GM12864 (cell line): ENCODE results near the gene SFPQ.

Experiments used
- DNase-seq: peaks from one replicate; pipeline ENCODE4 v3.0.0-alpha.2; 2011; ENCODE audit warnings: low read depth
- H3K4me3 ChIP-seq: 2 replicates; pipeline ENCODE4 v1.5.1; 2011; ENCODE audit warnings: mild to moderate bottlenecking, low read depth, low read length, control low read depth
- TF ChIP-seq, protein P1 (sequence below): IDR thresholded peaks from 2 replicates; pipeline ENCODE4 v1.5.1; 2011; ENCODE audit warnings: low read depth, mild to moderate bottlenecking, moderate library complexity, low read length, control low read depth, inconsistent platforms; ENCODE audit errors: missing control alignments

Gene SFPQ

GRCh38 chr1:35179908-35180307, 13.0 kb downstream of the SFPQ start:
- DNase-seq, result no peak
- TF ChIP-seq, protein P1, sequence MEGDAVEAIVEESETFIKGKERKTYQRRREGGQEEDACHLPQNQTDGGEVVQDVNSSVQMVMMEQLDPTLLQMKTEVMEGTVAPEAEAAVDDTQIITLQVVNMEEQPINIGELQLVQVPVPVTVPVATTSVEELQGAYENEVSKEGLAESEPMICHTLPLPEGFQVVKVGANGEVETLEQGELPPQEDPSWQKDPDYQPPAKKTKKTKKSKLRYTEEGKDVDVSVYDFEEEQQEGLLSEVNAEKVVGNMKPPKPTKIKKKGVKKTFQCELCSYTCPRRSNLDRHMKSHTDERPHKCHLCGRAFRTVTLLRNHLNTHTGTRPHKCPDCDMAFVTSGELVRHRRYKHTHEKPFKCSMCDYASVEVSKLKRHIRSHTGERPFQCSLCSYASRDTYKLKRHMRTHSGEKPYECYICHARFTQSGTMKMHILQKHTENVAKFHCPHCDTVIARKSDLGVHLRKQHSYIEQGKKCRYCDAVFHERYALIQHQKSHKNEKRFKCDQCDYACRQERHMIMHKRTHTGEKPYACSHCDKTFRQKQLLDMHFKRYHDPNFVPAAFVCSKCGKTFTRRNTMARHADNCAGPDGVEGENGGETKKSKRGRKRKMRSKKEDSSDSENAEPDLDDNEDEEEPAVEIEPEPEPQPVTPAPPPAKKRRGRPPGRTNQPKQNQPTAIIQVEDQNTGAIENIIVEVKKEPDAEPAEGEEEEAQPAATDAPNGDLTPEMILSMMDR, result no peak
- no peak overlapping the region for H3K4me3 ChIP-seq

GRCh38 chr1:35178874-35179380, 14.0 kb downstream of the SFPQ start:
- H3K4me3 ChIP-seq, result no peak overlapping the region
- no peak for DNase-seq
- TF ChIP-seq, protein P1, result no peak

GRCh38 chr1:35178295-35178695, 14.7 kb downstream of the SFPQ start:
- no peak for DNase-seq
- TF ChIP-seq, protein P1, result no peak
- no peak overlapping the region for H3K4me3 ChIP-seq

GRCh38 chr1:35177237-35177786, 15.6 kb downstream of the SFPQ start:
- DNase-seq, result no peak
- TF ChIP-seq, protein P1, result no peak
- H3K4me3 ChIP-seq, result no peak overlapping the region

- no peak for DNase-seq
- TF ChIP-seq, protein P1, result no peak
- no peak overlapping the region for H3K4me3 ChIP-seq
Observed at GRCh38 chr1:35175602-35176001, 17.3 kb downstream of the SFPQ start.

DNA sequence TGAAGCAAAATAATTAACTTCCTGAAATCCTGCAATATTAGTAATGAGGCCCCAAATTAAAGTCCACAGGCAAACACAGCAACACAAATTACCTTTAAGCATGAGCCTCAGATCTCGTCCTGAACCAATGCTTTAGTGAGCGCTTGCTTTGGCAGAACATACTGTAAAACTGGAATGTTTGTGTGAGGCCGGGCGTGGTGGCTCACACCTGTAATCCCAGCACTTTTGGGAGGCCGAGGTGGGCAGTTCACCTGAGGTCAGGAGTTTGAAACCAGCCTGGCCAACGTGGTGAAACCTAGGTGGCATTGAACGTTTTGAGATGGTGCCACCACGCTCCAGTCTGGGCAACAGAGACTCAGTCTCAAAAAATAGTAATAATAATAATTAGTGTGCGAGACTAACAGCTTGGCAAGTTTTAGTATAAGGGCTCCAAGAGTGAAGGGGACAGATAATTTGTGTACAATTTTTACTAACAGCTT, 17.8 kb downstream of the SFPQ start:
- no peak for DNase-seq
- TF ChIP-seq, protein P1, result no peak
- no peak overlapping the region for H3K4me3 ChIP-seq

DNA sequence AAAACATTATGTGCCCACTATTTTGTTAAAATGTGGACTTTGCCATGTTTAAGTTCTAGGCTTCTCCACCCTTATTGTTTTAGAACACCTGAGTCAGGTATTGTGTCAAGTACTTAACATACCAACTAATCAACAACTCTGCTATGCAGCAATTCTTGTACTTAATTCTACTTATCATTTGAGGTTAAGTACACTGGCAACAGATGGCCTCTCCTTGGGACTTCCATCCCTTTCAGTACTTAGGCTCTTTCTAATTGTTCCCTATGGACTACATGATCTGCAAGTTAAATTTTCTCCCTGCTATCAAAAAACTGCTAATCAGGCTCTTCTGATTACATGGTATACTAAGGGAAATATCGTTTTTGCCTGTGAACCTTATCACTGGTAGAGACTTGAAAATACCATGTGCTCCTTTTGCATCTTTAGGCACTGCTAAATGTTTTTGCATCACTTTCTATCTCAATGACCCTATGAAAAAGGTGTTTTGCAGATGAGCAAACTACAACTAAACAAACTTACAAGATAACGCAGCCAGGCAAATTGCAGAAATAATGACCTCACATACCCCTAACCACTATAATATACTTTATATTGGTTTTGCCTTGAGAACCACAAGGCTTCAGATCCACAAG, 18.9 kb downstream of the SFPQ start:
- TF ChIP-seq, protein P1, result no peak
- no peak overlapping the region for H3K4me3 ChIP-seq
- DNase-seq, result no peak
